GM18520 (cell line): ENCODE measurements around the gene FN1.
"Not testable (repeated sequence)": the region's sequence is repeated elsewhere in the genome, so short reads cannot be mapped to it uniquely, and the experiment has no call there.

Experiments
- ATAC-seq: cut with Tn5 transposase; IDR thresholded peaks from one replicate; pipeline ENCODE4 v1.9.1; 2021; ENCODE audit not compliant: unreplicated experiment

FN1 gene

DNA sequence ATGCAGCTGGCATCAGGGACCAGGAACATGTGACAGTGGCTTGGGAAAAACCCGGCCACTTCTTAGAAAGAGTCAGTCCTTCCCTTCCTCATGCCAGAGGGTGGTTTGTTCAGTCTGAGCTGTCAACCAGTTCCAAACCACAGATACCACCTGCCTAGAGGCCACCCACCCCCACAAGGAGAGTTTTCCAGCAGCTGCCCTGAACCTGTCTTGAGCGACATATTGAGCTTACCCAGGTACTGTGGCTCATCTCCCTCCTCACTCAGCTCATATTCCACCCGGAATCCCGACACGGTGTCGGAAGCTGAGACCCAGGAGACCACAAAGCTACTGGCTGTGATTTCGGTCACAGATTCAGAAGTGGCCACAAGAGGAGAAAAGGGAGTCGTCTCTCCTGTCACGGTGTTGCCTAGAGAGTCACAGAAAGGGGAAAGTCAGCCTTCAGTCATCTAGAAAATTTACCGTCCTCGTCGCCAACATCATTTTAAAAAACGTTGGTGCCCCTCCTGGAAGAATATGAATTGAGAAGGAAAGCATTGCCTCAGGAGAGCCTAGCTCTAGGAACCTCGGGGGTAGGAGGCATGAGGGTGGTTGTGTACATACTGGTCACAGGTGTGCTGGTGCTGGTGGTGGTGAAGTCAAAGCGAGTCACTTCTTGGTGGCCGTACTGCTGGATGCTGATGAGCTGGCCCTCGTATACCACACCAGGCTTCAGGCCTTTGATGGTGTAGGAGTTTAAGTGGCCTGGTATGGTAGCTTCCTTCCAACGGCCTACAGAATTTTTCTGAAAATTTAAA, 26.3 kb downstream of the FN1 start:
- no peak for ATAC-seq

DNA sequence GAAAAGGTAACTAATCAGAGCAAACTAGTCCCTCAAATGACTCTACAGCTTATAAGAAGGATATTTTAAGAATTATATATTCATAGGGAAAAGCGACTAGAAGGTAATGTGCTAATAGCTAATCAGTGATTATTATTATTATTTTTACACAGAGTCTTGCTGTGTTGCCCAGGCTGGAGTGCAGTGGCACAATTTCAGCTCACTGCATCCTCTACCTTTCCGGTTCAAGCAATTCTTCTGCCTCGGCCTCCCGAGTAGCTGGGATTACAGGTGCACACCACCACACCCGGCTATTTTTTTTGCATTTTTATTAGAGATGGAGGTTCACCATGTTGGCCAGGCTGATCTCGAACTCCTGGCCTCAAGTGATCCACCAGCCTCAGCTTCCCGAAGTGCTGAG, 27.4 kb downstream of the FN1 start:
- not testable (repeated sequence) for ATAC-seq

DNA sequence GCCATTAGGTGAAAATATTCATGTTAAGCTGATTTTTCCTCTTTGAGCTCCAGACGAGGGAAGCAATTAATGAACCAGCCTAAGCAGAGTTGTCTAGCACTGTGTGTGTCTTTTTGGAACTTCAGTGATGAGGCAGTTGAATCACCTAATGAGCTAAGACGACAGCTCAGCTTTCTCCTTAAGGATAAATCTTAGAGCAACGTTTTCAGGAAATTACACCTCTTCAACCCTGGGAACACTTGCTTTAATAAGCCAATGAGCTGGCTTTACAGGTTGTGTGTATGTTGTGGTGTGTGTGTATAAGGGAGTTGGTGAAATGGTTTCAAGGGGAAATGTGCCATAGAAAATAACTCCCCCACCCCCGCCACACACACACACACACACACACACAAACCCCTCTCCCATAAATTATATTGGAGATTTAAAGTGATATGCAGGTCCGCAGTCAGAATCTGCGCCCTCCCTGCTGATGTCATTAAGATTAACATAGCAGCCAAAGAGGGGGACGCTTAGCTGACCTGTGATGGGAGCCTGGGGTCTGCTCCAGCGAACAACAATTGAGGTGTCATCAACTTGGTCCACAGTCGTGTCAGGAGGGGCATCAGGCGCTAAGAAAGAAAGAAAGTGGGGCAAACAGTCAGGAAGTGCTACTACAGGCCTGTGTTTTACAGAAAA, 28.1 kb downstream of the FN1 start:
- ATAC-seq, result no peak

DNA sequence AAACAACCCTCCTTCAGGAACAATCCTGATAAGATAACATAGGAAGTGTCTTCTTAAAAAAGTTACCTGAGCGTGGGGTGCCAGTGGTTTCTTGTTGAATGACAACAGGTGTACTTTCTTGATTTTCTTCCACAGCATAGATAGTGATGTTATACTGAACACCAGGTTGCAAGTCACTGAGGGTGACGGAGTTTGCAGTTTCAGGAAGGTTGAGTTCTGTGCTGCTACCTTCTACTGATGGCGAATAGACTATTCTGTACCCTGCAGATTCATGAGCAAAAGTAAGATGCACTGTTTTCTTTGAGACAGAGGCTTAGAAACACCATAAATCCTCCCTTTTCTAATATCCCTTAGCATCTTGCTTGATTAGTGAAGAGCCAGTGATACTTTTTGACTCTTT, 28.8 kb downstream of the FN1 start:
- no peak for ATAC-seq

DNA sequence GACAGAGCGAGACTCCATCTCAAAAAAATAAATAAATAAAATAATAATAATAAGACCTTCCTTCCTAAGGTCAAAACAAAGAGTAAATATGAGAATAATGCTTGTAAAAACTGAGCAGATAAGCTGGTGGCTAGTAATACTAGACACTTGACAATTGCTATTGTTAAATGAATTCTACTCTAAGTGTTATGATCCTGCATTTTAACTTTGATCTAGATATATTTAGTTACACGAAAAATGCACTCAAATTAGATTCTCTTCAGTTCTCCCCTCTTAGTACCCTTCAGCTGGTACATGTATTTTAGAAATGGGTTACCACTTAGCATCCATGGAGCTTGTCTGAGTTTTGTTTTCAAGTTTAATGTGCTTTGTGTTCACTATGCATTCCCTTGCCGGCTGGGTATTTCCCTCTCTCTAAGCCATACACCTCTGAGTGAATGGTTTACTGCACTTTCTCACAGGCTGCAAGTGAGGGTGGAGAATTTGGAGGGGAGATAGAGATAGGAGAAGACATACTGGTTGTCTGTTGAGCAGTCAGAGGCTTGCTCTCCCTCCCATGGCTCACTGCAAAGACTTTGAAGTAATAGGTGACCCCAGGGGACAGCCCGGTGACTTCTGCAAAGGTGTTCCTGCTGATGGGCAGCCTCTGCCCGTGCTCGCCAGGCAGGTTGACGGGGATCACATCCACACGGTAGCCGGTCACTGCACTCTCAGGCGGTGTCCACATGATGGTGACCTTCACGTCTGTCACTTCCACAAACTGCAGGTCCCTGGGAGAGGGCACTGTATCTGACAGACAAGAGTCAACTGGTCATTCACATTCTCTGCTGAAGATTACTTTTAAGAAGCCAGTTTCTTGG, 29.9 kb downstream of the FN1 start:
- no peak for ATAC-seq

DNA sequence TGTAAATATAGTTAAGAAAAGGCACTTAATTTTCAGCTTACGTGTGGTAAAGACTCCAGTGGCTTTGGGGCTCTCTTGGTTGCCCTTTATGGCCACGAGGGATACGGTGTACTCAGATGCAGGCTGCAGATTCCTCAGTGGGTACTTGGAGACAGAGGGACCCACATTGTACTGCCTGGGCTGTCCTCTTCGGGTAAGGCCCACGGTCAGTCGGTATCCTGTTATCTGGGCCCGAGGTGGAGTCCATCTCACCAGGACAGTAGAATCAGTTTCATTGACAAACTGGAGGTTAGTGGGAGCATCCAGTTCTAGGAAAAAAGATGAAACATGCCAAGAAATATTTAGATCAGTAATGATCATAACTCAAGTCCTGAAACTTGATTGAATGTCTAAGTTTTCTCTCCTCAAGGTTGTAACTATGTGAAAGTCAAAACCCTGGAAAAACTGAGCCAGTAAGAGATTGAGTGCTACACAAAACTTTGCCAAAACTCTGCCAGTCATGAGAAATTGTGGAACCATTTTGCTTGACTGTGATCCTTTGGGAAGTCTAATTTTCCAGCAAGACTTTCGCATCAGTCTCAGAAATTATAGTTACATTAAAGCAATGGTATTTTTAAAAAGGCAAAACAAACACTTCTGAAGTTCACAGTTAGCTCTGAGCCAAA, 31.4 kb downstream of the FN1 start:
- ATAC-seq, result no peak

DNA sequence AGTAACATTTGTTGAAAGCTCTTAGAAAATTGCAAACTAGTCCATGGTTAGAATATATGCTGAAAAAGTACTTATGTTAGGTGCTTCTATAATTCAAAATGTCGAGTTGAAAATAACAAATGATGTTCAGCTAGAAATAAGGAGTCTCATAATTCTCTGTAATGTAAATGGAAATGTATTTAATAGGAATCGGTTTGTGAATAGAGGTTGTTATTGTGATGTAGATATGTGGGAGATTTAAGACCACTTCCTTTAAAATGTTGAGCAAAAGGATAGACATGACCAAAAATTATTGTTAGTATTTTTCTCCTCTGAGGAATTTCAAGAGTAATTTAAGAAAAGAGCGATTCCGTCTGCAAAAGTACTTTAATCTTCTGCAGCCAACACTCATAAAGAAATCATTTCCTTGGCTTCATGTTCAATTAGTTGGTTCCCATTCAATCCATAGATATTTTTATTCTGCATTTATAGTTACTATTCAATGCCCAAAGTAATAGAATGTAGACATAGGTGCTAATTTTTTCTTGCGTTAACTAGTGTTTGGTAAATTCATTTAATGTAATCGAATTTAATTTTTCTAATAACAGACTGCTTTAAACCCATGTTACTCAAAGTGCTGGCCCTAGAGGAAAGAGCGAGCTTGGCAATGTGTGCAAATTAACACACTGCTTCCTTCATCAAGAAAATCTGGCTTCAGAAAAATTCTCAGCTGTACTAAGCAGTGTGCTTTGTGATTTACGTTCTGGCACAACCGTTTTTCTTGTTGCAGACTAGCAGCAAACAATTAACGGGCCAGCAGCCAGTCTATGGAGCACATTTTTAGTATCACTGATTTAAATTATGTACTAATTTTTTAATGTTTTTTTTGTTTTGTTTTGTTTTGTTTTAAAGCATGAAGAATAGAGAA, 32.2 kb downstream of the FN1 start:
- ATAC-seq, result no peak

DNA sequence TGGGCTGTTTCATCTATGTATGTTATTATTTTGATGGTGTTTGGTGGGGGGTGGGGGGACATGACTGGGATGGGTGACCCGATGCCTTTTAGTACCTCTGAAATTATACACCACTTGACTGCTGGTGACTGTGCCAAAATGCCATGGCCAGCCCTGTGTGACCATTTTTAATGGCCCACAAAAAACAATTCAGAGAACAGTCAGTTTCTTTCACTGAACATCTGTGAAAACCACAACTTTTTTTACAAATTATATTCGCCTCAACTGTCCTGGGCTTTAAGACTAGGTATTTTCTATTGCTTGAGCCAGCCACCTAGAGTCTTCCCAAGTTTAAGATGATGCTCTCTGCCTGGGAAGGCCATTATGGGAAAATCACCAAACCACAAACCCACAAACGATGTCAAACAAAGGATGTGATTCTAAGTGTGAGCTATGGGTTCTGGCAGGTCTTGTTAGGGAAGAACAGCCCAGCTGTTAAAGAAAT, 33.9 kb downstream of the FN1 start:
- ATAC-seq, result no peak

DNA sequence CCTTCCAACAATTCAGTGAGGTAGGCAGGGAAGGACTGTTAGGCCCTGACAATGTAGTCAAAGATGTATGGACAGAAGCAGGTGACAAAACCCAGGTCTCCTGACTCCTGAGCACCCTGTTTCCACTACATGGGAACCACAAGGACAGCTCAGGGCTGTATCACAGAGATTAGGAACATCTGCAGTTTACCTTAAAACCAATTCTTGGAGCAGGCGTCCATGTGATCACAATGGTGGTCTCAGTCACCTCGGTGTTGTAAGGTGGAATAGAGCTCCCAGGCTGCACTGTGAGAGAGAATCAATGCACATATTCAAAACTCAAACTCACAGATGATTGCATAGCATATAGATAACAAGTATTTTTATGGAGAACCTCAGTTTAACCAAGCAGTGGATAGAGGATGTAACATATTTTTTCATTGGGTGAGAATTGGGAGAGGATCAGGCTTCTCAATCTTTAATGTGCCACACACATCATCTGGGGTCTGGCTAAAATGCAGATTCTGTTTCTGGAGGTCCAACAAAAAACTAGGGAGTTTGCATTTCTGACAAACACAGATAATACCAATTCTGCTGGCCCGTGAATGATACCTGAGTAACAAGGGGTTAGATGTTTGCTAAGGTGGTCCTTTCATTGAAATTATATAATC, 36.7 kb downstream of the FN1 start:
- no peak for ATAC-seq

DNA sequence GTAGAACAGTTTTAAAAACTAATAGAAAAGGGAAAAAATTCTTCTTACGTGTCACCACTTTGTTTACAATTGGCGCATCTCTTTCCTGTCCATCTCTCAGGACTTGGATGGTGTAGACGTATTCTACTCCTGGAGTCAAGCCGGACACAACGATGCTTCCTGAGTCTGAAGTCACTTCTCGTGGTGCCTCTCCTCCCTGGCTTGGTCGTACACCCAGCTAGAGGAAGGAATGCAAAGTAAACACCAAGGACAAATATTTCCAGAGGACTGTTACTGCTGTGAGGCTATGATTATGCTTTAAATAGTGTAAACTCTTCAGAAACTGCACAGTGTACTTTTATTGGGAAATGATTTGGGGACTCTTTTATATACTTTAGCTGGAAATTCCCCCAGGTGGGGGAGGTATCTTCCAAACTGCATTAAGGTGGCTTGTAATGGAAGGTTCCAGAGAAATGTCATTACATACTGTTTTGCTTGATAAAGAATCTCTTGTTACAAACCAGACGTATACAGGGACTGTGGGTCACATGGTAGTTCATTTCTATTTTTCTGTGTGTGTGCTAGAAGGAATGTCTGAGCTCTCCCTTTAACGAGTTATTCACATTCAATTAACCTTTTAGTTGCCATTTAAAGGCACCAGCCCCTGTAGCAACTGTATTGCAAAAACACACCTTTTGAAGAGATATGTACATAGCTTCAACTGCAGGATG, 38.1 kb downstream of the FN1 start:
- no peak for ATAC-seq

DNA sequence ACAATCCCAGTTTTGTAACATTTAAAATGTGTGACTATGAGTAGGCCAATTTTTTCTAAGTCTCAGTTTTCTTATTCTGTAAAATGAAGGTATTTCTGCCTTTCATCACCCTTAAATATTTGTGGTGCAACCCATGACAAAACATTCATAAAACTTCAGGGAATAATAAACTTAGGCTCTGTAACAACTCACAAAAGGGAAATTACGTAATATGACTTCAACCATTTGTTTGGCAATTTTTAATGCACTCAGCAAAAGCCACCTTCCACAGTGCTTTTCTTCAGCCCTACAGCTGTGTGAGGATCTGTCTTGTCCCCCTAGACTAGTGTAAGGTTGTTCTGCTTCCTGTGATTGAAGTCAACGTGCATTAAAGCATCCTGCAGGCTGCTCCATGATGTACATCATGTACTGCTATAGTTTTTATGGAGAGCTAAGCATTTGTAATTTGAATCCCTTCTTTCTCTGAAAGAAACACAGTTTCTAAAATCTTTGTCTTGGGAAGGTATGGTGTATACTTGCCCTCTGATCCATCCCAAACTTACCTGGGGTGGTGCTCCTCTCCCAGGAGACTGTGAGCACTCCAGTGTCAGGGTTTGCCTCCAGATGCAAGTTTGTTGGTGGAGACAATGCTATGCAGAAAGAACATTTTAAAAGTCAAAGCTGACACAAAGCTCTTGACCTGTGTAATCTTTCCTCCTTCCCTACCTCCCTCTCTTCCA, 39.1 kb downstream of the FN1 start:
- no peak for ATAC-seq

DNA sequence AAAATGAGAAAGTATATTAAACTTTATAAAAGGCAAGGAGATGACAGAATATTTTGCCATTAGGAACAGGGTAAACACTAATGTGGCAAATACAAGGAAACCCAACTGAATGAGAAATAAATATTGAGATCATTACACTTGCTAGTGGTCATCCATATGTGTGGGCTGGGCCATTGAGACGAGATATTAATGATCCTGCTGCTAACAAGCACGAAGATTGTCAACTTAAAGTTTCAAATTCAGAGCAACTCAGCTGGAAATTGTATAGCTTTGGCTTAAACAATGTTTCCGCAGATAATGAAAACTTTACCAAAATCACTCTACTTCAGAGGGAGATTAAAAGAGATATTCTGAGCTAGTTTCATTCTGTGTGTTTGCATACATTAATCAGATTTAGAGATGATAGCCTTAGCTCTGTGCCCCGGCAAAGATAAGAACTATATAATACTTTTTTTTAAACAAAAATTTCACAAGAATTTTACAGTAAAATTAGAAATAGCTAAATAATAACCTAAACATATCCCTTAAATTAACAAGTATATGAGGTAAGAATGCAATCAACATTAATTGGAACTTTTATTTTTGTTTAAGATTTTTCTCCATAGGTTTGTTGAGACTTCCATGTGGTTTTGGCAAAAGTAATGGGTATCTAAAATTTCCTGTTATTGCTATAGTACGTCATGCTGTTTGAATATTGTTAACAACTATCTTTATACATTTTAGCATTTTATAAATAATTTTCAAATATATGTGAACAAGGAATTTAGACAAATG, 40.0 kb downstream of the FN1 start:
- no peak for ATAC-seq

DNA sequence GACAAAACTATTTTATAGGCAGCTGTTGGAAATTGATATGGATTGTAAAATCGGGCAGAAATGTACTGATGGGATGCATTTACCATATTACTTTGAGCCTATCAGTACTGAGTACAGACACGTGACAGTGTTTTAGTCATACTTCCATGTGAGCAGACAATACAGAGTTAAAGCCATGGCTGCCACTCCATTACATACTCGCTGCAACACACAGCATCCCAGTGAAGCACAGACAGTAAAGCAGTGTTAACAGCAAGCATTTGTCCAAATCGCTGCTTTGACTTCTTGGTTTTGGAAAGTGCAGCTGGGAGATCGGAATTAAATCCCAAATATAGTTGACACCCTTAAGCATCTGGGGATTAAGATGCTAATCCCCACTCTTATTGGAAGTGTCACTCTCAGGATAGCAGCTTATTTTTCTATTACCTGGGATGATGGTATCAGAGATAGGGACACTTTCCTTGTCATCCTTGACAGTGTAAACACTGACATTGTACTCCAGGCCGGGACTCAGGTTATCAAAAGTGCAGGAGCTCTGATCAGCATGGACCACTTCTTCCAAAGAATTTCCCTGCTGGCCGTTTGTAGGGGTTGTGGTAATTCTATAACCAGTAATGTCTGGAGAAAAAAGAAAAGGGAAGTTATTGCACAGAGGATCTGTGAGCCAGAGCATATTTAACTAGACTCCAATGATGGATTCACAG, 41.6 kb downstream of the FN1 start:
- ATAC-seq, result no peak

DNA sequence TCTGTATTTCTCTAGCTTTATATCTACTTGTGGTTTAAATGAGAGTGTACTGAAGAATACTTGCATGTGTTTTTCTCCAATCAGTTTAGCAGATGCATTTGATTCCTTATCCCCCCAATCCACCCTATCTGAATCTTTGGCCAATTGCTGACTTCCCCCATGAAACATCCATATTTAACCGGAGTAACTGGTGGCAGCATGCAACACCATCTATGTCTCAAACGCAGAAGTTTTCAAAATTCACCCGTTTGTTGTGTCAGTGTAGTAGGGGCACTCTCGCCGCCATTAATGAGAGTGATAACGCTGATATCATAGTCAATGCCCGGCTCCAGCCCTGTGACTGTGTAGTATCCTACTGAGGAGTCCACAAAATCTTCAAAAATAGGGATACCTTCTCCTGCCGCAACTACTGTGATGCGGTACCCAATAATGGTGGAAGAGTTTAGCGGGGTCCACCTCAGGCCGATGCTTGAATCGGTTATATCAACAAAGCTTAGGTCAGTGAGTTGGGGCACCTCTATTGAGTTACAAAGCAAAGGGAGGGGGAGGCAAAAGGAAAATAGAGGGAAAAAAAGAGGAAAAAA, 43.1 kb downstream of the FN1 start:
- ATAC-seq, result no peak

DNA sequence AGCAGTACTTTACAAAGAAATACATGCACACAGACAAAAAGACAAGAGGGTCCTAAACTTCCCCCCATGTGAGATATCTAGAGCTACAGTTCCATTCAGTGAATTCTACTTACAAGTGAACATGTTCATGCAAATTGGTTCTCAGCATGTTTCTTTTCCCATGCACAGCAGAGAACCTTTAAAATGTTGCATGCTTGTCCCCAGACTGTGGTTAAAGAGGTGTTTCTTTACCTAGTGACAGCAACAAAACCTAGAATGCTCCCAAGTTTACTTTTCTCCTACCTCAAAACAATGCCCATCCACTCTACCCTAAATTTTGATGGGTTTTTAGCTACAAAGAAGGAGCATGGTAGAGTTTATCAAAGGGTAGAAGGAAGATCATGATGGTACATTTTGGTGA, 43.7 kb downstream of the FN1 start:
- ATAC-seq, result no peak

DNA sequence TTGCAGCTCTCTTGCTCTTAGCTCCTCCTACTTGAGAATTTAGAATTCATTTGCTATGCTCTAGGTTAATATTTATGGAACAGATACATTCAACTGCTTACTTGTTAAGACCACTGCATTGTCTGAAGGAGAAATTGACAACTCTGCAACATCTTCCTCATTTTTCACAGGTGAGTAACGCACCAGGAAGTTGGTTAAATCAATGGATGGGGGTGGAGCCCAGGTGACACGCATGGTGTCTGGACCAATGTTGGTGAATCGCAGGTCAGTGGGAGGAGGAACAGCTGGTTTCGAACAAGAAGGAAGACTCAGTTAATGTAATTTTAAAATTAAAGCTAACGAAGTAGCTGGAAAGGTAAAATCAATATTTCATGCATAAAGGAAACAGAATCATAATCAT, 44.3 kb downstream of the FN1 start:
- ATAC-seq, result no peak

DNA sequence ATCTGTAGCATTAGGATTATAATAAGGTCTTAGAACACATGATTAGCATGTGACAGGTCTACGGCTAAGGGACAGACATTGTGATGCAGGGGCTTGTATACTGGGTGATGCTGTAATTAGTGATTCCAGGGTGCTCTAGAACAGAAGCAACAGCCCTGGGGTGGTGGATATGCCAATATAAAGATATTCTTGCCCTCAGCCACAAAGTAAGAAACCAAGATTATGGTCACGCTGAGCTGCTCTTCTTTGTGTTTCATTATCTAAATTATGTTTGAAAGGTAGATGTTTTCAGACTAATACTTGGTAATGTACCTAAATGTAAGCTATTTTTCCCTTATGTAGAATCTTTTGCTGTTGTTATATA, 45.3 kb downstream of the FN1 start:
- ATAC-seq, result no peak
